NB4 (cell line): ENCODE data around the gene ATP5MK.
A peak's percentile ranks its signal among the peaks of the same experiment; 100 is the strongest.

Experiments used
- DNase-seq: peaks from one replicate; pipeline ENCODE4 v3.0.0; 2010; ENCODE audit warnings: low read depth
- H3K4me3 ChIP-seq: one replicate; pipeline ENCODE4 v1.5.1; 2011; ENCODE audit warnings: mild to moderate bottlenecking, low read depth, low read length, moderate library complexity
- CTCF ChIP-seq: IDR thresholded peaks from one replicate; pipeline ENCODE4 v1.5.1; 2012; ENCODE audit warnings: low read depth, low read length
- MAX ChIP-seq: IDR thresholded peaks from 2 replicates; pipeline ENCODE4 v1.6.1; 2011; ENCODE audit warnings: low read depth, low read length
- MYC ChIP-seq: IDR thresholded peaks from 2 replicates; pipeline ENCODE4 v1.6.1; 2011; ENCODE audit warnings: low read depth, low read length
- POLR2A ChIP-seq: IDR thresholded peaks from 2 replicates; pipeline ENCODE4 v1.6.1; 2011; ENCODE audit warnings: mild to moderate bottlenecking; ENCODE audit not compliant: insufficient read length; ENCODE audit errors: extremely low read depth

Gene ATP5MK

GRCh38 chr10:103415581-103415980 lies 19.3 kb upstream of the ATP5MK start:
- no peak for DNase-seq
- TF ChIP-seq POLR2A (no peak), MYC (no peak), MAX (no peak), CTCF (no peak)
- H3K4me3 ChIP-seq: no peak overlapping the region

- TF ChIP-seq MYC (no peak), CTCF (no peak), POLR2A (no peak), MAX (no peak)
- no peak overlapping the region for H3K4me3 ChIP-seq
- DNase-seq: no peak
These were observed 17.3 kb upstream of the ATP5MK start for GRCh38 chr10:103413564-103413963.

GRCh38 chr10:103397191-103397825 lies 1.0 kb upstream of the ATP5MK start:
- TF ChIP-seq MYC: no peak
- TF ChIP-seq POLR2A: no peak
- no peak for TF ChIP-seq CTCF
- TF ChIP-seq MAX: no peak
- peak; percentile 48 for DNase-seq
- peak overlapping the region; percentile 92 for H3K4me3 ChIP-seq

- peak overlapping the region; percentile 92 for H3K4me3 ChIP-seq
- TF ChIP-seq CTCF (no peak), POLR2A (no peak), MYC (no peak)
- DNase-seq: no peak
These were observed 463 bp upstream of the ATP5MK start for GRCh38 chr10:103396789-103397087.

- peak overlapping the region; percentile 92 for H3K4me3 ChIP-seq
- DNase-seq: no peak
- TF ChIP-seq POLR2A (no peak), MYC (no peak), MAX (no peak)
These were observed 565 bp downstream of the ATP5MK start for GRCh38 chr10:103395754-103396066.

GRCh38 chr10:103394180-103394579 lies 2.1 kb downstream of the ATP5MK start:
- DNase-seq: peak; percentile 34
- peak overlapping the region; percentile 92 for H3K4me3 ChIP-seq
- TF ChIP-seq POLR2A: no peak
- TF ChIP-seq MAX: no peak
- no peak for TF ChIP-seq CTCF
- TF ChIP-seq MYC: no peak
